Spleen (tissue), 11 donors: ENCODE measurements around the gene BCL11B. TPM values are rescaled to one million over a fixed set of nuclear protein-coding genes. Genes with fewer than 3 reads are reported as not detected.
"Not testable (repeated sequence)": the region's sequence is repeated elsewhere in the genome, so short reads cannot be mapped to it uniquely, and the experiment has no call there.

Experiments
- DNase-seq: peaks from one replicate; pipeline ENCODE4 v3.0.0-alpha.2; 2020
- H3K27ac ChIP-seq, 8 donors: fragments of 200-600 bp; sonication (generic) in 7 of 8; 1 replicate in 4 of 8; 2 replicates in 4 of 8; pipeline versions ENCODE4 v1.5.0 to v1.8.0; 2016 to 2021; ENCODE audit warnings: inconsistent platforms in 4 of 8, mild to moderate bottlenecking in 4 of 8, moderate library complexity in 1 of 8
- H3K27me3 ChIP-seq, 7 donors: fragments of 200-600 bp; sonication (generic) in 6 of 7; replicated peaks in 1 of 7; 1 replicate in 4 of 7; 2 replicates in 3 of 7; pipeline versions ENCODE4 v1.5.0 to v1.8.0; 2016 to 2021; ENCODE audit warnings: inconsistent platforms in 3 of 7, mild to moderate bottlenecking in 1 of 7
- H3K36me3 ChIP-seq, 6 donors: fragments of 200-600 bp; sonication (generic) in 5 of 6; 1 replicate in 4 of 6; 2 replicates in 2 of 6; pipeline versions ENCODE4 v1.5.0 to v1.8.0; 2016 to 2021; ENCODE audit warnings: inconsistent platforms in 2 of 6
- H3K4me1 ChIP-seq, 6 donors: fragments of 200-600 bp; sonication (generic) in 5 of 6; 1 replicate in 3 of 6; 2 replicates in 3 of 6; pipeline versions ENCODE4 v1.5.0 to v1.8.0; 2016 to 2021; ENCODE audit warnings: inconsistent platforms in 3 of 6
- H3K4me3 ChIP-seq, 8 donors: fragments of 200-600 bp; sonication (generic) in 7 of 8; 1 replicate in 4 of 8; 2 replicates in 4 of 8; pipeline versions ENCODE4 v1.5.0 to v1.8.0; 2016 to 2021; ENCODE audit warnings: inconsistent platforms in 4 of 8, mild to moderate bottlenecking in 4 of 8, moderate library complexity in 2 of 8
- H3K9me3 ChIP-seq, 8 donors: fragments of 200-600 bp; sonication (generic) in 7 of 8; 1 replicate in 4 of 8; 2 replicates in 4 of 8; pipeline versions ENCODE4 v1.5.0 to v1.8.0; 2016 to 2021; ENCODE audit warnings: inconsistent platforms in 4 of 8
- CTCF ChIP-seq, 11 experiments: fragments of 200-600 bp in 7 of 11; fragments of 450-650 bp in 4 of 11; sonication (generic) in 4 of 11; IDR thresholded peaks in 8 of 11; conservative IDR thresholded peaks in 3 of 11; 1 replicate in 7 of 11; 2 replicates in 4 of 11; pipeline versions ENCODE4 v1.4.0 to v1.8.0; 2016 to 2021; ENCODE audit warnings: antibody characterized with exemption in 11 of 11, inconsistent platforms in 4 of 11, mild to moderate bottlenecking in 1 of 11
- POLR2A ChIP-seq, 3 donors: fragments of 450-650 bp; IDR thresholded peaks; one replicate each; pipeline ENCODE4 v1.5.1; 2017; ENCODE audit warnings: antibody characterized with exemption in 3 of 3, mild to moderate bottlenecking in 1 of 3
- POLR2AphosphoS5 ChIP-seq, 3 donors: sonication (generic); formaldehyde crosslinking; IDR thresholded peaks; one replicate each; pipeline ENCODE4 v1.5.1; 2017; ENCODE audit warnings: antibody characterized with exemption in 3 of 3
- WGBS, 5 donors: extraction: QIAGEN DNeasy Blood & Tissue Kit in 3 of 5; methylation state at CpG; one replicate each; pipeline versions ENCODE4 v1.1.5 to v1.1.7; 2013 to 2018; 5-methylcytosine and 5-hydroxymethylcytosine counted together
- intact Hi-C: fragments of 100-400 bp; cut with DNase I; formaldehyde crosslinking; loops from one replicate; pipeline ENCODE4 v1.15.0; 2023; ENCODE audit warnings: low total_unique reads
- polyA plus RNA-seq, 3 donors: library from polyadenylated mRNA; stranded (reverse); fragments of 200-250 nt; gene quantifications; one replicate each; pipeline ENCODE4 v1.2.1, GENCODE V29; 2013
- total RNA-seq, 7 donors: library from RNA; depleted of rRNA in 3 of 7; stranded (reverse); fragments of >200 nt in 3 of 7; fragmentation: NEBNext Ultra II Directional in 4 of 7; extraction: Animal tissue kit (Norgen Biotek cat#: 25700) in 4 of 7; gene quantifications; one replicate each; pipeline versions ENCODE4 v1.1.0 to v1.2.1, GENCODE V29; 2016 to 2021
- donor health status: healthy with polysubstance abuse.
- donor health status: DM: no; HTN: no; CAD: no; lungs with moderate emphysema.
- donor health status: DM: no; HTN: no; CAD: no.
- donor health status: Bipolar disorder and iron deficiency.
- donor health status: healthy.
- donor health status: DM: no; HTN: no; CAD: no.
- donor health status: DM: yes; HTN: yes; CAD: no.

Gene BCL11B
- total and polyA plus RNA-seq, 10 donors, result 0.74 to 21.1 (median 11.4) TPM

GRCh38 chr14:99229654-99230207, 42.3 kb downstream of the BCL11B start:
- peak; percentile 76 for DNase-seq
- WGBS, 5 donors, result 26 to 38% (median 32%) methylated on average over 10 of the region's 10 CpGs
- Histone ChIP-seq H3K27ac (peak overlapping the region in 6 of 8 donors; percentile 48 to 86 (median 64)), H3K4me1 (peaks cover 0 to 100% (median 33%) of the 10 kb centered on the region in 6 donors), H3K9me3 (peaks cover 0 to 17% (median 7%) of the 10 kb centered on the region in 8 donors), H3K36me3 (no peaks in the 10 kb centered on the region), H3K27me3 (peaks cover 0 to 64% (median 15%) of the 10 kb centered on the region in 7 donors), H3K4me3 (peak overlapping the region in 1 of 8 donors; percentile 30)
- intact Hi-C loops, result no loop called here
- TF ChIP-seq CTCF (IDR thresholded peaks at IDR 0.05 in 8 of 11, conservative IDR thresholded peaks at IDR 0.05 in 3 of 11) (no peak), POLR2AphosphoS5 (IDR thresholded peaks at IDR 0.05) (no peak), POLR2A (IDR thresholded peaks at IDR 0.05) (no peak)

GRCh38 chr14:99228760-99229159, 43.2 kb downstream of the BCL11B start:
- 76 to 88% (median 85%) methylated on average over 4 of the region's 4 CpGs for WGBS, 5 donors
- peaks cover 0 to 63% (median 15%) of the 10 kb centered on the region in 7 donors for H3K27me3 ChIP-seq
- peak overlapping the region in 3 of 8 donors; percentile 9 to 86 (median 18) for H3K27ac ChIP-seq
- H3K9me3 ChIP-seq, H3K4me3 ChIP-seq, intact Hi-C loops, H3K36me3 ChIP-seq: not testable (repeated sequence)
- H3K4me1 ChIP-seq, result peaks cover 0 to 100% (median 33%) of the 10 kb centered on the region in 6 donors
- peak; percentile 42 for DNase-seq

- intact Hi-C loops, result no loop called here
- peaks cover 0 to 43% (median 10%) of the 10 kb centered on the region in 7 donors for H3K27me3 ChIP-seq
- H3K36me3 ChIP-seq, result no peaks in the 10 kb centered on the region
- peak overlapping the region in 1 of 8 donors; percentile 42 for H3K27ac ChIP-seq
- peaks cover 0 to 100% (median 25%) of the 10 kb centered on the region in 6 donors for H3K4me1 ChIP-seq
- TF ChIP-seq POLR2AphosphoS5 (IDR thresholded peaks at IDR 0.05) (no peak), POLR2A (IDR thresholded peaks at IDR 0.05) (no peak), CTCF (IDR thresholded peaks at IDR 0.05 in 8 of 11, conservative IDR thresholded peaks at IDR 0.05 in 3 of 11) (no peak)
- no peak for DNase-seq
- no peak overlapping the region for H3K4me3 ChIP-seq
- 89 to 96% (median 91%) methylated on average over 4 of the region's 4 CpGs for WGBS, 5 donors
- no peaks in the 10 kb centered on the region for H3K9me3 ChIP-seq
Observed at GRCh38 chr14:99226687-99227086, 45.3 kb downstream of the BCL11B start.

GRCh38 chr14:99225436-99226203, 46.4 kb downstream of the BCL11B start:
- no peak for DNase-seq
- H3K27ac ChIP-seq, result peak overlapping the region in 2 of 8 donors; percentile 26 to 42
- TF ChIP-seq POLR2A (IDR thresholded peaks at IDR 0.05) (no peak), POLR2AphosphoS5 (IDR thresholded peaks at IDR 0.05) (no peak), CTCF (IDR thresholded peaks at IDR 0.05 in 8 of 11, conservative IDR thresholded peaks at IDR 0.05 in 3 of 11) (no peak)
- 70 to 71% (median 70%) methylated on average over 13 of the region's 13 CpGs for WGBS, 5 donors
- peaks cover 0 to 32% (median 0%) of the 10 kb centered on the region in 7 donors for H3K27me3 ChIP-seq
- H3K4me1 ChIP-seq, result peaks cover 0 to 100% (median 20%) of the 10 kb centered on the region in 6 donors
- no peaks in the 10 kb centered on the region for H3K36me3 ChIP-seq
- H3K4me3 ChIP-seq, result no peak overlapping the region
- intact Hi-C loops, result no loop called here
- no peaks in the 10 kb centered on the region for H3K9me3 ChIP-seq
